Measurements from ENCODE around the gene PPARGC1A.

GRCh38 chr4:23779422-23779821 is 110.4 kb downstream of the PPARGC1A start:
- TF ChIP-seq, protein P1, sequence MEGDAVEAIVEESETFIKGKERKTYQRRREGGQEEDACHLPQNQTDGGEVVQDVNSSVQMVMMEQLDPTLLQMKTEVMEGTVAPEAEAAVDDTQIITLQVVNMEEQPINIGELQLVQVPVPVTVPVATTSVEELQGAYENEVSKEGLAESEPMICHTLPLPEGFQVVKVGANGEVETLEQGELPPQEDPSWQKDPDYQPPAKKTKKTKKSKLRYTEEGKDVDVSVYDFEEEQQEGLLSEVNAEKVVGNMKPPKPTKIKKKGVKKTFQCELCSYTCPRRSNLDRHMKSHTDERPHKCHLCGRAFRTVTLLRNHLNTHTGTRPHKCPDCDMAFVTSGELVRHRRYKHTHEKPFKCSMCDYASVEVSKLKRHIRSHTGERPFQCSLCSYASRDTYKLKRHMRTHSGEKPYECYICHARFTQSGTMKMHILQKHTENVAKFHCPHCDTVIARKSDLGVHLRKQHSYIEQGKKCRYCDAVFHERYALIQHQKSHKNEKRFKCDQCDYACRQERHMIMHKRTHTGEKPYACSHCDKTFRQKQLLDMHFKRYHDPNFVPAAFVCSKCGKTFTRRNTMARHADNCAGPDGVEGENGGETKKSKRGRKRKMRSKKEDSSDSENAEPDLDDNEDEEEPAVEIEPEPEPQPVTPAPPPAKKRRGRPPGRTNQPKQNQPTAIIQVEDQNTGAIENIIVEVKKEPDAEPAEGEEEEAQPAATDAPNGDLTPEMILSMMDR (IDR thresholded peaks at IDR 0.05): no peak
- TF ChIP-seq EZH2 (IDR thresholded peaks at IDR 0.05; ENCODE audit: borderline replicate concordance, insufficient read depth, low read depth, low read length, poor library complexity, severe bottlenecking): no peak

Data from B cell (primary cell).